Chondrocyte (in vitro differentiated cells): ENCODE data around the gene TP63. TPM values are rescaled to one million over a fixed set of nuclear protein-coding genes. Genes with fewer than 3 reads are reported as not detected.

Experiments
- DNase-seq: peaks from one replicate; pipeline ENCODE4 v3.0.0; 2021; ENCODE audit warnings: mixed read lengths, low spot score
- H3K27ac Mint-ChIP-seq: one replicate; pipeline ENCODE4 v1.8.0; 2021; ENCODE audit warnings: mild to moderate bottlenecking, moderate library complexity, mixed read lengths; ENCODE audit not compliant: unreplicated experiment
- H3K27me3 Mint-ChIP-seq: 2 replicates; pipeline ENCODE4 v1.8.0; 2021; ENCODE audit warnings: low read depth, mixed read lengths
- H3K36me3 Mint-ChIP-seq: 2 replicates; pipeline ENCODE4 v1.8.0; 2021; ENCODE audit warnings: low read depth, mixed read lengths
- H3K4me1 Mint-ChIP-seq: 2 replicates; pipeline ENCODE4 v1.8.0; 2021; ENCODE audit warnings: low read depth, mild to moderate bottlenecking, mixed read lengths
- H3K4me3 Mint-ChIP-seq: one replicate; pipeline ENCODE4 v1.8.0; 2021; ENCODE audit warnings: mild to moderate bottlenecking, moderate library complexity, mixed read lengths; ENCODE audit not compliant: unreplicated experiment
- H3K9me3 Mint-ChIP-seq: 2 replicates; pipeline ENCODE4 v1.8.0; 2021; ENCODE audit warnings: low read depth, mixed read lengths
- total RNA-seq: library from RNA; stranded (reverse); gene quantifications from 3 replicates; pipeline ENCODE4 v1.2.1, GENCODE V29; 2021
- TF ChIP-seq, protein P1 (sequence below): fragments of 200-600 bp; sonication (generic); IDR thresholded peaks from 2 replicates; pipeline ENCODE4 v1.5.0; 2021; ENCODE audit warnings: antibody characterized with exemption, mild to moderate bottlenecking, moderate library complexity

Gene TP63
- total RNA-seq, 1 donor from 2014 or later: not detected

DNA sequence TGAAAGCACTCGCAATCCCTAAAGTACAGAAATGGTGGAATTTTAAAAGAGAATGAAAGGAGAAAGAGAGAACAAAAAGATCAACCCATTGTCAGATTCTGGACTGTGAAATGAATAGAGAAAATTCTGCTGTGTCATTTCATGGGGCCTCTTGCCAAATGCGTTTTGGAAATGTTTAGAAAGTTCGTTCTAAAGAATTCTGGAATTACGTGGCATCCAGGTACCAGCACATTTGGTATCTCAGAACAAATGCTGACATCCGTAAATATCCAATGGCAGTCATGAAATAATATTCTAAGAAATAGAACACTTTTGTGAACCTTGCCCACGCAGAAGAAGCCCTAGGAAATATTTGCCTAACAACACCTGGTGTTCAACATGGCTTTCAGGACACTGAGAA is 270.3 kb downstream of the TP63 start:
- DNase-seq: no peak
- Mint-ChIP-seq H3K4me3 (no peak overlapping the region), H3K36me3 (no peaks in the 10 kb centered on the region), H3K27ac (no peak overlapping the region), H3K4me1 (no peaks in the 10 kb centered on the region), H3K9me3 (peaks cover 3% of the 10 kb centered on the region), H3K27me3 (no peaks in the 10 kb centered on the region)
- TF ChIP-seq, protein P1, sequence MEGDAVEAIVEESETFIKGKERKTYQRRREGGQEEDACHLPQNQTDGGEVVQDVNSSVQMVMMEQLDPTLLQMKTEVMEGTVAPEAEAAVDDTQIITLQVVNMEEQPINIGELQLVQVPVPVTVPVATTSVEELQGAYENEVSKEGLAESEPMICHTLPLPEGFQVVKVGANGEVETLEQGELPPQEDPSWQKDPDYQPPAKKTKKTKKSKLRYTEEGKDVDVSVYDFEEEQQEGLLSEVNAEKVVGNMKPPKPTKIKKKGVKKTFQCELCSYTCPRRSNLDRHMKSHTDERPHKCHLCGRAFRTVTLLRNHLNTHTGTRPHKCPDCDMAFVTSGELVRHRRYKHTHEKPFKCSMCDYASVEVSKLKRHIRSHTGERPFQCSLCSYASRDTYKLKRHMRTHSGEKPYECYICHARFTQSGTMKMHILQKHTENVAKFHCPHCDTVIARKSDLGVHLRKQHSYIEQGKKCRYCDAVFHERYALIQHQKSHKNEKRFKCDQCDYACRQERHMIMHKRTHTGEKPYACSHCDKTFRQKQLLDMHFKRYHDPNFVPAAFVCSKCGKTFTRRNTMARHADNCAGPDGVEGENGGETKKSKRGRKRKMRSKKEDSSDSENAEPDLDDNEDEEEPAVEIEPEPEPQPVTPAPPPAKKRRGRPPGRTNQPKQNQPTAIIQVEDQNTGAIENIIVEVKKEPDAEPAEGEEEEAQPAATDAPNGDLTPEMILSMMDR: no peak

DNA sequence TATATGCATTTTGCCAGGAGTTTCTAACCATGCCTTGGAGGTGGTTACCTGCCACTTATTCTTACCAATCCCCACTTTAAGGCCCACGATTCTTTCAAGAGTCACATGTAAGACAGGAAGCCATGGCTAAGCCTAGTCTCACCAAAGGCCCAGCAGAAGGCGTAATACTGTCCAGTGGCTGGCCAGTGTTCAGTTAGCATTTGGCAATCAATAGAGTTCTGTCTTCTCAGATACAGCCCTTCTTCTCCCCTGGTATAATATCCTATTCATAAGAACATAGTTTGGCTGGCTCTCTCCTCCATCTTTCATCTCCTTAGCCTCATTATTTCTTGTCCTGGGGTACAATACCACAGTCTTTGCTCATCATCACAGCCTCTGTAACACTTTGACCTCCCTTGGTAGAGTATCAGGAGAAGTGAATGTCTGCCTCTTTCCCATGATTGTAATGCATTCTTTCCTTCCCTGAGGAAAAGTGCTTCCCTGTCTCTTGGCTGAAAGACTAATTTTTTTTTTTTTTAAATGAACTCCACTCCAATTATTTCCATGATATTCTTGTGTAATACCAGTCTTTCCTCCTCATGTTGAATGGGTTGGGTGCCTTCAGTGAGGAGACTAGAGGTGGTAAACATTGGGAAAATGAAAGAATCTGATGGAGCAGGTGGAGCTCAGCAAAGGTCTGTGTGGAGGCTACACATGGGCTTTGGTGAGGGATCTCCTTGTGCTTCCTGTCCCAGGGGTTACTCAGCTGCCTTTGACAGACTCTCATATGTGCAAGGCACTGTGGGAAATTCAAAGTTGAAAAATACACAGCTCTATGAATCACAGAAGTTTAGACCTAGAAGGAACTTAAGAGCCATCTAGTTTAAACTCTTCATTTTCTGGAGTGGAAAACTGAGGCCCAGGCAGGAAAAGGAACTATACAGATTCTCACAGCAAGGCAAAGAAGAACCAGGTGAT is 271.3 kb downstream of the TP63 start:
- H3K36me3 Mint-ChIP-seq: no peaks in the 10 kb centered on the region
- TF ChIP-seq, protein P1: no peak
- H3K9me3 Mint-ChIP-seq: peaks cover 3% of the 10 kb centered on the region
- H3K4me3 Mint-ChIP-seq: no peak overlapping the region
- no peak for DNase-seq
- no peak overlapping the region for H3K27ac Mint-ChIP-seq
- no peaks in the 10 kb centered on the region for H3K4me1 Mint-ChIP-seq
- H3K27me3 Mint-ChIP-seq: no peaks in the 10 kb centered on the region

DNA sequence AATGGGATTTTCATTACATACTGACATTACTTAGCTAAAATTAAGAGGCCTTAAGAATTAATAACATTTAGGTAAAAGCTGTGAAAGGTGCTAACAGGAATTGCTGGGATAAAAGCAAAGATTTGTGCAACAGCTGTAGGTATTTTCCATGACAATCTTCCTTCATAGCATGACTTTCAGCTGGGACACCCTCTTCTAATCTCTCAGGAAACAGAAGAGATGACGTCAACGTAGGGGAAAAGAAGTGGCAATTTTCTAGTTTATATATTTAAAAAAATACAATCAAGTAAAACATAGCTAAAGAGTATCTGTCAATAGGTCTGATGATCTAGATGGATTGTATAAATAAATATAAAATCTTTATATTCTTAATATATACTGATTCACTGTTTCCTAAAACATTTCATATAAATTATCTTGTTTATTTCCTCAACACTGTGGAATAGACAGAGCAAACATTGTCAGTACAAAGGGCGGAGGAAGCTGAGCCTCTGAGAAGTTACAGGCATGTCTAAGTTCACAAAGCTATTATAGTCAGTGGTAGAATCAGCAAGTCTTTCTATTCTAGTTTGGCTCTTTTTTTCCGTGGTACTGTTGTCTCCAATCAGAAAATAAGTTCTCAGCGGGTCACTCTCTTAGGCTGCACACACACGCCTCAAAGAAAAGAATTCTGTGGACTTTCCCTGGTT is 272.5 kb downstream of the TP63 start:
- TF ChIP-seq, protein P1: no peak
- Mint-ChIP-seq H3K36me3 (no peaks in the 10 kb centered on the region), H3K27ac (no peak overlapping the region), H3K4me1 (peaks cover 4% of the 10 kb centered on the region), H3K9me3 (peaks cover 3% of the 10 kb centered on the region), H3K4me3 (no peak overlapping the region), H3K27me3 (no peaks in the 10 kb centered on the region)
- no peak for DNase-seq

DNA sequence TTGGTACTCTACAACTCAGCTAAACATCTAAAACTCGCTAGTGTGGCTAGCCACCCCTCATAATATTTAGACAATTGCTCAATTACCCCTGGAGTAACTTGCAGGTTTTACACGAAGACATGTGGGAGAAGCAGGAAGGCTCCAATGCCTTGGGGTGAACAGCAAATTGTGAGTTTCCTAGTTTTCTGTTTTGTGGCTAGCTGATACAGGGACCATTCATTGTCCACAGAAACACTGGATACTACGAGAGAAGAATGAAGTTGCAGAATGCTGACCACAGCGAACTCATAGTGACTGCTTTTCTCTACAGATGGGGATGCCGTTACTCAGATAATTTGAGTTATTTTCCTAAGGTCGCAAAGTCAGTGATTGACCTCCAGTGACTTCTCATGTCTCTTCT is 276.6 kb downstream of the TP63 start:
- H3K4me1 Mint-ChIP-seq: peaks cover 7% of the 10 kb centered on the region
- no peaks in the 10 kb centered on the region for H3K9me3 Mint-ChIP-seq
- no peak overlapping the region for H3K27ac Mint-ChIP-seq
- TF ChIP-seq, protein P1: no peak
- H3K36me3 Mint-ChIP-seq: no peaks in the 10 kb centered on the region
- H3K4me3 Mint-ChIP-seq: no peak overlapping the region
- no peak for DNase-seq
- H3K27me3 Mint-ChIP-seq: no peaks in the 10 kb centered on the region

DNA sequence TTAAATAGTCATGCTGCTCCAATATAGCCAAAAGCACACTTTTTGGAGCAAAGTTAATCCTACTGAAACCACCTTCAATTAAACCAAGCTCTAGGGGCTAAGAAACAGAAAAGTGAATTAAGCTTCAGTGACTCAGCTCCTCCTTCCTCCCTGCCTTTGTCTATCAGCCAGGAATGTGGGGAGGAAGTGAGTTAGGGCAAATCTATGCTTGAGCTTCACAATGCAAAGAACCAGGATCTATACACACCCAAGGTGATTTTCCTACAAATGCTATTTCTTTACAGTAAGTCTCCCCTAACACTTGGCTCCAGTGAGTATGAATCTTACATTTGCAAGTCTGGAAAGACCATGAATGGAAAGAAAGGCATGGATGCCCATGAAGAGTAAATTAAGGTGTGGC is 277.5 kb downstream of the TP63 start:
- TF ChIP-seq, protein P1: no peak
- no peaks in the 10 kb centered on the region for H3K36me3 Mint-ChIP-seq
- H3K9me3 Mint-ChIP-seq: no peaks in the 10 kb centered on the region
- peaks cover 7% of the 10 kb centered on the region for H3K4me1 Mint-ChIP-seq
- no peak for DNase-seq
- no peak overlapping the region for H3K27ac Mint-ChIP-seq
- no peaks in the 10 kb centered on the region for H3K27me3 Mint-ChIP-seq
- H3K4me3 Mint-ChIP-seq: no peak overlapping the region
